Pancreas (tissue), 10 donors: ENCODE results near the gene CNR2. TPM values are rescaled to one million over a fixed set of nuclear protein-coding genes. Genes with fewer than 3 reads are reported as not detected.
"Not testable (repeated sequence)": the region's sequence is repeated elsewhere in the genome, so short reads cannot be mapped to it uniquely, and the experiment has no call there.

Source experiments
- ATAC-seq, 4 donors: fragments of 200-7000 bp; cut with Tn5 transposase; one replicate each; pipeline versions ENCODE4 v1.8.0 to v1.9.1; 2020; ENCODE audit warnings: mild to moderate bottlenecking in 4 of 4, moderate library complexity in 4 of 4
- DNase-seq, 6 donors: peaks; one replicate each; pipeline ENCODE4 v3.0.0-alpha.2; 2020
- FAIRE-seq: peaks from 2 replicates; lab custom pipeline; 2012; peaks lifted over from hg19 to GRCh38; lab: Jason Lieb, UNC
- H3K27ac ChIP-seq, 4 donors: fragments of 200-600 bp; sonication (generic); 1 replicate in 3 of 4; 2 replicates in 1 of 4; pipeline versions ENCODE4 v1.5.0 to v1.8.0; 2020
- H3K27me3 ChIP-seq, 4 donors: fragments of 200-600 bp; one replicate each; pipeline ENCODE4 v1.8.0; 2021
- H3K36me3 ChIP-seq, 3 donors: fragments of 200-600 bp; sonication (generic) in 1 of 3; one replicate each; pipeline versions ENCODE4 v1.5.0 to v1.8.0; 2020 to 2021
- H3K4me1 ChIP-seq, 3 donors: fragments of 200-600 bp; one replicate each; pipeline ENCODE4 v1.8.0; 2021
- H3K4me3 ChIP-seq, 4 donors: fragments of 200-600 bp; sonication (generic) in 2 of 4; one replicate each; pipeline versions ENCODE4 v1.5.0 to v1.8.0; 2020 to 2021
- H3K9me3 ChIP-seq, 4 donors: fragments of 200-600 bp; one replicate each; pipeline ENCODE4 v1.8.0; 2021
- WGBS, 2 donors: extraction: QIAGEN DNeasy Blood & Tissue Kit; methylation state at CpG; one replicate each; pipeline ENCODE4 v1.1.7; 2013; 5-methylcytosine and 5-hydroxymethylcytosine counted together
- intact Hi-C, 3 donors: fragments of 100-400 bp; cut with DNase I; formaldehyde crosslinking; loops; one replicate each; pipeline versions ENCODE4 v1.11.1 to v1.14.2; 2022
- polyA plus RNA-seq, 2 donors: library from polyadenylated mRNA; stranded (reverse); fragments of 200-250 nt; gene quantifications; one replicate each; pipeline ENCODE4 v1.2.3, GENCODE V29; 2013
- total RNA-seq, 6 donors: library from RNA; stranded (reverse); fragmentation: NEBNext Ultra II Directional in 4 of 6; extraction: Animal tissue kit (Norgen Biotek cat#: 25700) in 4 of 6; gene quantifications; one replicate each; pipeline versions ENCODE4 v1.2.1 to v1.2.4, GENCODE V29; 2021 to 2023
- TF ChIP-seq, protein P1 (sequence below), 4 donors: fragments of 200-600 bp; sonication (generic) in 3 of 4; IDR thresholded peaks; one replicate each; pipeline versions ENCODE4 v1.5.0 to v1.8.0; 2021; ENCODE audit warnings: antibody characterized with exemption in 4 of 4
- donor health status: healthy with polysubstance abuse.
- donor health status: DM: no; HTN: no; CAD: no; lungs with moderate emphysema.
- donor health status: DM: no; HTN: no; CAD: no.
- donor health status: control.
- donor health status: control.
- donor health status: Bipolar disorder and iron deficiency.
- donor health status: DM: yes; HTN: yes; CAD: no.
- donor health status: DM: no; HTN: no; CAD: no.
- donor health status: DM: no; HTN: no; CAD: no.
- donor health status: DM: yes; HTN: yes; CAD: no.

CNR2 gene
- total and polyA plus RNA-seq, 8 donors = not detected

DNA sequence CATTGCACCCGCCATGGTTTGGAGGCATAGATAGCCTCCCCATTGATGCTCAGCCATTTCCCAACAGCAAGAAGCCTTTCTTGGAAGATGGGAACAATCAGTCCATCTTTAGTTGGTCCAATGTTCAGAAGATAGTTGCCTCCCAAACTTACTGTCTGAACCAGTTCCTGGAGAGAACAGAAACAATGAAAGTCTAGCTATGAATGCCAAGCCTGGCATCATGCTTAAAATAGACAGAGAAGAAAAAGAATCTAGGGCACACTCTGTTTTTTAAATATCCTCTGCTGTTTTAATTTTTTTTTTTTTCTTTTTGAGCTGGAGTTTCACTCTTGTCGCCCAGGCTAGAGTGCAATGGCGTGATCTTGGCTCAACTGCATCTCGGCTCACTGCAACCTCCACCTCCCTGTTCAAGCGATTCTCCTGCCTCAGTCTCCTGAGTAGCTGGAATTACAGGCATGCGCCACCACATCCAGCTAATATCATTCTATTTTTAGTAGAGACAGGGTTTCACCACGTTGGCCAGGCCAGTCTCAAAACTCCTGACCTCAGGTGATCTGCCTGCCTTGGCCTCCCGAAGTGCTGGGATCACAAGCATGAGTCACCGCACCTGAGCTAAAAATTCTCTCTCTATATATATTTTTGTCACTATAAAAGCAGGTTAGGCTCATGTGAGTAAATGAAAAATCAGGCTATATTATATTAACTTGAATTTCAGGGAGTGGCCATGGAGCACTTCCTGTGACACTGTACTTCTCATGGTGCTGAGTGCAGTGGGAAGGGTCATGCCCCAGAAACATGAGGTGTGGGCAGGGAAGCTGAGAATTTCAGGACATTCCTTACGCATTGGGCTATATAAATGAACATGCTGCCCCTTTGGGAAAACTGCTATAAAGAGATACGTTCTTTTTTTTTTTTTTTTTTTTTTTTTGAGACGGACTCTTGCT is 64.2 kb downstream of the CNR2 start:
- no peaks in the 10 kb centered on the region for H3K4me1 ChIP-seq
- ATAC-seq = no peak

DNA sequence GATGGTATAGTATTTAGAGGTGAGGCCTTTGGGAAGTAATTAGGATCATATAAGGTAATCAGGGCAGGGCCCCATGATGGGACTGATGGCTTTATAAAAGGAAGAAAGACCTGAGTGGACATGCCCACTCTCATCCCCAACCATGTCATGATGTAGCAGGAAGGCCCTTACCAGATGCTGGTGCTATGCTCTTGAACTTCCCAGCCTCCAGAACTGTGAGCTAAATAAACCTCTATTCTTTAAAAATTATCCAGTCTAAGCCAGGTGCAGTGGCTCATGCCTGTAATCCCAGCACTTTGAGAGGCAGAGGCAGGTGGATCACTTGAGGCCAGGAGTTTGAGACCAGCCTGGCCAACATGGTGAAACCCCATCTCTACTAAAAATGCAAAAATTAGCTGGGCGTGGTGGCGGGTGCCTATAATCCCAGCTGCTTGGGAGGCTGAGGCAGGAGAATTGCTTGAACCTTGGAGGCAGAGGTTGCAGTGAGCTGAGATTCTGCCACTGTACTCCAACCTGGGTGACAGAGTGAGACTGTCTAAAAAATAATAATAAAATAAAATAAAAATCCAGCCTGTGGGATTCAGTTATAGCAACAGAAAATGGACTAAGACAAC is 65.6 kb downstream of the CNR2 start:
- H3K27ac ChIP-seq, H3K27me3 ChIP-seq, intact Hi-C loops, H3K4me1 ChIP-seq, ATAC-seq, H3K9me3 ChIP-seq, DNase-seq, H3K4me3 ChIP-seq, FAIRE-seq: not testable (repeated sequence)
- 96 to 100% methylated on average over 2 of the region's 2 CpGs for WGBS, 2 donors
- peaks cover 0 to 24% (median 0%) of the 10 kb centered on the region in 3 donors for H3K36me3 ChIP-seq

More for the DNA sequence above, 64.2 kb downstream of the CNR2 start:
- DNase-seq = no peak
- Histone ChIP-seq H3K27ac (no peak overlapping the region), H3K4me3 (no peak overlapping the region), H3K27me3 (no peaks in the 10 kb centered on the region), H3K36me3 (peaks cover 0 to 24% (median 0%) of the 10 kb centered on the region in 3 donors), H3K9me3 (no peaks in the 10 kb centered on the region)
- 91 to 92% methylated on average over 11 to 12 of the region's 12 CpGs for WGBS, 2 donors
- no peak for FAIRE-seq
- TF ChIP-seq, protein P1, sequence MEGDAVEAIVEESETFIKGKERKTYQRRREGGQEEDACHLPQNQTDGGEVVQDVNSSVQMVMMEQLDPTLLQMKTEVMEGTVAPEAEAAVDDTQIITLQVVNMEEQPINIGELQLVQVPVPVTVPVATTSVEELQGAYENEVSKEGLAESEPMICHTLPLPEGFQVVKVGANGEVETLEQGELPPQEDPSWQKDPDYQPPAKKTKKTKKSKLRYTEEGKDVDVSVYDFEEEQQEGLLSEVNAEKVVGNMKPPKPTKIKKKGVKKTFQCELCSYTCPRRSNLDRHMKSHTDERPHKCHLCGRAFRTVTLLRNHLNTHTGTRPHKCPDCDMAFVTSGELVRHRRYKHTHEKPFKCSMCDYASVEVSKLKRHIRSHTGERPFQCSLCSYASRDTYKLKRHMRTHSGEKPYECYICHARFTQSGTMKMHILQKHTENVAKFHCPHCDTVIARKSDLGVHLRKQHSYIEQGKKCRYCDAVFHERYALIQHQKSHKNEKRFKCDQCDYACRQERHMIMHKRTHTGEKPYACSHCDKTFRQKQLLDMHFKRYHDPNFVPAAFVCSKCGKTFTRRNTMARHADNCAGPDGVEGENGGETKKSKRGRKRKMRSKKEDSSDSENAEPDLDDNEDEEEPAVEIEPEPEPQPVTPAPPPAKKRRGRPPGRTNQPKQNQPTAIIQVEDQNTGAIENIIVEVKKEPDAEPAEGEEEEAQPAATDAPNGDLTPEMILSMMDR (IDR thresholded peaks at IDR 0.05) = no peak
- intact Hi-C loops = no loop called here

DNA sequence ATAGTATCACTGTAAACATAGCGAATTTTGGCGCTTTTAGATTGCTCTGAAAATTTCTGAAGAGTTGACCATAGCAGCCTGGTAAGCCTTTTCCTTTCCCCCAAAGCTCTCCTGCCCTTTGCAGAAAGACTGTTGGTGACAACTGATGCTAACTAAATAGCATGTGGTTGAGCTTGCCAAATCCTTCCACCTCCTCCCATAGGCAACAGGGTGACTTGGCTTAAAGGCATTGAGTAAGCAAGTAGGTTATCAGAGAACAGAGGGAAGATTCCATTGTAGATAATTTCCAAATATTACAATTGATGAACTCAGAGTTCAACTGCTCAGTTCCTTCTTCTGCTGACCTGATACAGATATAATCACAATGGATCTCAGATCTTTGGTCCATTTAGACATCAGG is 68.0 kb downstream of the CNR2 start:
- intact Hi-C loops = no loop called here
- TF ChIP-seq, protein P1 (IDR thresholded peaks at IDR 0.05) = no peak
- Histone ChIP-seq H3K4me3 (no peak overlapping the region), H3K27me3 (no peaks in the 10 kb centered on the region), H3K4me1 (no peaks in the 10 kb centered on the region), H3K9me3 (no peaks in the 10 kb centered on the region), H3K27ac (no peak overlapping the region), H3K36me3 (peaks cover 0 to 24% (median 0%) of the 10 kb centered on the region in 3 donors)
- no peak for FAIRE-seq
- no peak for DNase-seq
- ATAC-seq = no peak
- WGBS, 2 donors = 97 to 98% methylated on average over 2 of the region's 2 CpGs

GRCh38 chr1:23843644-23844043 is 69.5 kb downstream of the CNR2 start:
- 82 to 95% methylated on average over 5 of the region's 5 CpGs for WGBS, 2 donors
- intact Hi-C loops = no loop called here
- ATAC-seq (no peak), FAIRE-seq (no peak), DNase-seq (no peak)
- H3K27ac ChIP-seq = no peak overlapping the region
- H3K4me1 ChIP-seq = peaks cover 0 to 3% (median 0%) of the 10 kb centered on the region in 3 donors
- no peak overlapping the region for H3K4me3 ChIP-seq
- TF ChIP-seq, protein P1 (IDR thresholded peaks at IDR 0.05) = no peak
- H3K36me3 ChIP-seq = peaks cover 0 to 24% (median 0%) of the 10 kb centered on the region in 3 donors
- H3K27me3 ChIP-seq = no peaks in the 10 kb centered on the region
- H3K9me3 ChIP-seq = no peaks in the 10 kb centered on the region

- ATAC-seq (peak; percentile 98 to 100 (median 100)), FAIRE-seq (no peak)
- 0 to 1% methylated on average over 21 of the region's 21 CpGs for WGBS, 2 donors
These were observed 74.7 kb downstream of the CNR2 start for GRCh38 chr1:23838401-23838866.

More at GRCh38 chr1:23838401-23838866, 74.7 kb downstream of the CNR2 start:
- TF ChIP-seq, protein P1 (IDR thresholded peaks at IDR 0.05) = no peak
- Histone ChIP-seq H3K9me3 (no peaks in the 10 kb centered on the region), H3K4me3 (peak overlapping the region in 2 of 4 donors; percentile 22 to 41), H3K36me3 (no peaks in the 10 kb centered on the region), H3K4me1 (peaks cover 0 to 3% (median 0%) of the 10 kb centered on the region in 3 donors), H3K27me3 (no peaks in the 10 kb centered on the region), H3K27ac (no peak overlapping the region)
- peak; percentile 57 to 87 (median 76) for DNase-seq
- intact Hi-C loops = no loop called here
